ENCODE measurements around the gene CLCN6.

GRCh38 chr1:11800756-11801433 is 5.1 kb upstream of the CLCN6 start:
- TF ChIP-seq CTCF (IDR thresholded peaks at IDR 0.05; ENCODE audit: insufficient read depth, low read length) (no peak), POLR2AphosphoS5 (IDR thresholded peaks at IDR 0.05; ENCODE audit: low read depth) (no peak)

All from HL-60 (cell line).